ENCODE measurements around the gene KHK.
"Not testable (repeated sequence)": the region's sequence is repeated elsewhere in the genome, so short reads cannot be mapped to it uniquely, and the experiment has no call there.

Gene KHK

GRCh38 chr2:27102329-27102728 lies 15.8 kb downstream of the KHK start:
- Histone ChIP-seq H3K36me3 (replicated peaks) (peaks cover 4% of the 10 kb centered on the region; the same call in 1 of the 2 replicates), H3K4me1 (no peaks in the 10 kb centered on the region), H3K9me3 (no peaks in the 10 kb centered on the region), H3K4me3 (no peak overlapping the region), H3K27me3 (ENCODE audit: low read depth) (no peaks in the 10 kb centered on the region)
- in situ Hi-C loops (cut with MboI; ENCODE audit: low sequenced_read_pairs): loop anchor here (10.0 kb wide), 1 partner anchor 182 kb away; the partner anchor contains the start of gene TRIM54
- no peak for DNase-seq (ENCODE audit: low spot score in 2 of 2)

- Histone ChIP-seq H3K36me3 (replicated peaks) (no peaks in the 10 kb centered on the region), H3K4me1 (no peaks in the 10 kb centered on the region), H3K27me3 (ENCODE audit: low read depth) (no peaks in the 10 kb centered on the region), H3K4me3 (no peak overlapping the region), H3K9me3 (no peaks in the 10 kb centered on the region)
- no peak for DNase-seq (ENCODE audit: low spot score in 2 of 2)
- in situ Hi-C loops (cut with MboI; ENCODE audit: low sequenced_read_pairs): loop anchor here (10.0 kb wide), 1 partner anchor 179 kb away; the partner anchor contains the start of gene TRIM54
Observed at GRCh38 chr2:27105981-27106380, 19.4 kb downstream of the KHK start.

- in situ Hi-C loops (cut with MboI; ENCODE audit: low sequenced_read_pairs): loop anchor here (10.0 kb wide), 1 partner anchor 177 kb away; the partner anchor contains the start of gene TRIM54
- H3K36me3 ChIP-seq (replicated peaks): no peaks in the 10 kb centered on the region
- no peak for DNase-seq (ENCODE audit: low spot score in 2 of 2)
- H3K4me1 ChIP-seq: no peaks in the 10 kb centered on the region
- no peaks in the 10 kb centered on the region for H3K9me3 ChIP-seq
- no peak overlapping the region for H3K4me3 ChIP-seq
- H3K27me3 ChIP-seq (ENCODE audit: low read depth): no peaks in the 10 kb centered on the region
Observed at GRCh38 chr2:27108221-27108620, 21.6 kb downstream of the KHK start.

- H3K9me3 ChIP-seq: no peaks in the 10 kb centered on the region
- H3K36me3 ChIP-seq (replicated peaks): no peaks in the 10 kb centered on the region
- in situ Hi-C loops (cut with MboI; ENCODE audit: low sequenced_read_pairs): loop anchor here (10.0 kb wide), 1 partner anchor 176 kb away; the partner anchor contains the start of gene TRIM54
- DNase-seq (ENCODE audit: low spot score in 2 of 2): no peak
- H3K27me3 ChIP-seq (ENCODE audit: low read depth): no peaks in the 10 kb centered on the region
- no peak overlapping the region for H3K4me3 ChIP-seq
- H3K4me1 ChIP-seq: no peaks in the 10 kb centered on the region
Observed at GRCh38 chr2:27109083-27109482, 22.5 kb downstream of the KHK start.

- H3K4me3 ChIP-seq: not testable (repeated sequence)
Observed at GRCh38 chr2:27110603-27111352, 24.2 kb downstream of the KHK start.

GRCh38 chr2:27111392-27112078 lies 25.0 kb downstream of the KHK start:
- H3K27me3 ChIP-seq (ENCODE audit: low read depth); H3K4me1 ChIP-seq; H3K4me3 ChIP-seq; H3K9me3 ChIP-seq; H3K36me3 ChIP-seq (replicated peaks); DNase-seq (ENCODE audit: low spot score in 2 of 2); in situ Hi-C loops (cut with MboI; ENCODE audit: low sequenced_read_pairs): not testable (repeated sequence)

More at GRCh38 chr2:27110603-27111352, 24.2 kb downstream of the KHK start:
- DNase-seq (ENCODE audit: low spot score in 2 of 2); H3K9me3 ChIP-seq; H3K27me3 ChIP-seq (ENCODE audit: low read depth); H3K4me1 ChIP-seq; in situ Hi-C loops (cut with MboI; ENCODE audit: low sequenced_read_pairs); H3K36me3 ChIP-seq (replicated peaks): not testable (repeated sequence)

- DNase-seq (ENCODE audit: low spot score in 2 of 2): no peak
- no peaks in the 10 kb centered on the region for H3K36me3 ChIP-seq (replicated peaks)
- peaks cover 4% of the 10 kb centered on the region for H3K4me1 ChIP-seq
- in situ Hi-C loops (cut with MboI; ENCODE audit: low sequenced_read_pairs): no loop called here
- no peak overlapping the region for H3K4me3 ChIP-seq
- no peaks in the 10 kb centered on the region for H3K9me3 ChIP-seq
- H3K27me3 ChIP-seq (ENCODE audit: low read depth): no peaks in the 10 kb centered on the region
Observed at GRCh38 chr2:27115519-27115918, 28.9 kb downstream of the KHK start.

- H3K27me3 ChIP-seq (ENCODE audit: low read depth): no peaks in the 10 kb centered on the region
- H3K4me3 ChIP-seq: peak overlapping the region; percentile 30
- in situ Hi-C loops (cut with MboI; ENCODE audit: low sequenced_read_pairs): no loop called here
Observed at GRCh38 chr2:27117995-27118524, 31.5 kb downstream of the KHK start.

GRCh38 chr2:27118525-27119329 lies 32.2 kb downstream of the KHK start, which contains the start of gene CGREF1:
Gene CGREF1, minus strand, starts transcription at chr2:27119128. Its CDS starts 14,762 bp downstream, at chr2:27104366.
- Histone ChIP-seq H3K9me3 (no peaks in the 10 kb centered on the region), H3K27me3 (ENCODE audit: low read depth) (no peaks in the 10 kb centered on the region), H3K4me1 (peaks cover 8% of the 10 kb centered on the region), H3K36me3 (replicated peaks) (no peaks in the 10 kb centered on the region), H3K4me3 (peak within 1 kb of the TSS; percentile 30)
- DNase-seq (ENCODE audit: low spot score in 2 of 2): peak in 1 of 2 experiments; percentile 58
- in situ Hi-C loops (cut with MboI; ENCODE audit: low sequenced_read_pairs): no loop called here

More at GRCh38 chr2:27117995-27118524, 31.5 kb downstream of the KHK start:
- H3K9me3 ChIP-seq: no peaks in the 10 kb centered on the region
- DNase-seq (ENCODE audit: low spot score in 2 of 2): no peak
- no peaks in the 10 kb centered on the region for H3K36me3 ChIP-seq (replicated peaks)
- peaks cover 4% of the 10 kb centered on the region for H3K4me1 ChIP-seq

- H3K36me3 ChIP-seq (replicated peaks); H3K4me3 ChIP-seq; H3K27me3 ChIP-seq (ENCODE audit: low read depth); H3K9me3 ChIP-seq; DNase-seq (ENCODE audit: low spot score in 2 of 2); in situ Hi-C loops (cut with MboI; ENCODE audit: low sequenced_read_pairs): not testable (repeated sequence)
- peaks cover 11% of the 10 kb centered on the region for H3K4me1 ChIP-seq
Observed at GRCh38 chr2:27119330-27119670, 32.7 kb downstream of the KHK start.

- H3K27me3 ChIP-seq (ENCODE audit: low read depth): no peaks in the 10 kb centered on the region
- no peak for DNase-seq (ENCODE audit: low spot score in 2 of 2)
- in situ Hi-C loops (cut with MboI; ENCODE audit: low sequenced_read_pairs): no loop called here
- no peaks in the 10 kb centered on the region for H3K9me3 ChIP-seq
- no peaks in the 10 kb centered on the region for H3K36me3 ChIP-seq (replicated peaks)
- H3K4me3 ChIP-seq: no peak overlapping the region
- H3K4me1 ChIP-seq: peaks cover 11% of the 10 kb centered on the region
Observed at GRCh38 chr2:27121906-27122305, 35.3 kb downstream of the KHK start.

- Histone ChIP-seq H3K36me3 (replicated peaks) (no peaks in the 10 kb centered on the region), H3K4me1 (peaks cover 11% of the 10 kb centered on the region), H3K27me3 (ENCODE audit: low read depth) (no peaks in the 10 kb centered on the region), H3K4me3 (no peak overlapping the region), H3K9me3 (no peaks in the 10 kb centered on the region)
- no peak for DNase-seq (ENCODE audit: low spot score in 2 of 2)
- in situ Hi-C loops (cut with MboI; ENCODE audit: low sequenced_read_pairs): no loop called here
Observed at GRCh38 chr2:27122791-27123190, 36.2 kb downstream of the KHK start.
